Mucosa of descending colon (tissue), 3 donors: Measurements from ENCODE around the gene KCTD16. TPM values are rescaled to one million over a fixed set of nuclear protein-coding genes. Genes with fewer than 3 reads are reported as not detected.

ENCODE experiments used
- ATAC-seq: fragments of 200-7000 bp; cut with Tn5 transposase; one replicate; pipeline ENCODE4 v1.9.1; 2020; ENCODE audit warnings: mild to moderate bottlenecking, moderate library complexity
- DNase-seq, 3 donors: peaks; one replicate each; pipeline ENCODE4 v3.0.0-alpha.2; 2020
- H3K36me3 ChIP-seq: fragments of 200-600 bp; one replicate; pipeline ENCODE4 v1.8.0; 2021; ENCODE audit warnings: low read depth, mild to moderate bottlenecking
- H3K4me1 ChIP-seq: fragments of 200-600 bp; one replicate; pipeline ENCODE4 v1.8.0; 2021; ENCODE audit warnings: low read depth, mild to moderate bottlenecking
- H3K4me3 ChIP-seq: fragments of 200-600 bp; one replicate; pipeline ENCODE4 v1.8.0; 2021; ENCODE audit warnings: mild to moderate bottlenecking
- H3K9me3 ChIP-seq: fragments of 200-600 bp; one replicate; pipeline ENCODE4 v1.8.0; 2021; ENCODE audit warnings: mild to moderate bottlenecking
- CTCF ChIP-seq: fragments of 200-600 bp; IDR thresholded peaks from one replicate; pipeline ENCODE4 v1.8.0; 2022; ENCODE audit warnings: antibody characterized with exemption, mild to moderate bottlenecking
- intact Hi-C, 2 donors: fragments of 100-400 bp; cut with DNase I in 1 of 2; cut with micrococcal nuclease in 1 of 2; formaldehyde crosslinking; loops; one replicate each; pipeline versions ENCODE4 v1.11.0 to v1.11.1; 2022; cut with DNase I, micrococcal nuclease
- total RNA-seq, 3 donors: library from RNA; stranded (reverse); fragmentation: NEBNext Ultra II Directional in 2 of 3; extraction: Animal tissue kit (Norgen Biotek cat#: 25700) in 2 of 3; gene quantifications; one replicate each; pipeline versions ENCODE4 v1.2.1 to v1.2.4, GENCODE V29; 2021 to 2023
- donor health status: DM: no; HTN: no; CAD: no; lungs with moderate emphysema.
- donor health status: DM: no; HTN: no; CAD: no.
- donor health status: DM: no; HTN: yes; CAD: no.

Gene KCTD16
- total RNA-seq, 3 donors from 2014 or later = 0.07 to 0.22 (median 0.12) TPM

- DNase-seq (peak in 1 of 3 donors; percentile 28), ATAC-seq (peak; percentile 79)
- no peaks in the 10 kb centered on the region for H3K9me3 ChIP-seq
- no peak overlapping the region for H3K4me3 ChIP-seq
- intact Hi-C loops = no loop called here
- peak; percentile 18 for TF ChIP-seq CTCF
- no peaks in the 10 kb centered on the region for H3K36me3 ChIP-seq
- peaks cover 9% of the 10 kb centered on the region for H3K4me1 ChIP-seq
These were observed 21.3 kb downstream of the KCTD16 start for GRCh38 chr5:144191998-144192397.

GRCh38 chr5:144192661-144193060 lies 22.0 kb downstream of the KCTD16 start:
- DNase-seq = no peak
- Histone ChIP-seq H3K4me3 (no peak overlapping the region), H3K4me1 (peaks cover 8% of the 10 kb centered on the region), H3K36me3 (no peaks in the 10 kb centered on the region), H3K9me3 (no peaks in the 10 kb centered on the region)
- no peak for ATAC-seq
- no peak for TF ChIP-seq CTCF
- intact Hi-C loops = no loop called here

GRCh38 chr5:144194144-144194543 lies 23.5 kb downstream of the KCTD16 start:
- no peak overlapping the region for H3K4me3 ChIP-seq
- intact Hi-C loops = no loop called here
- TF ChIP-seq CTCF = no peak
- H3K4me1 ChIP-seq = no peaks in the 10 kb centered on the region
- H3K9me3 ChIP-seq = no peaks in the 10 kb centered on the region
- no peaks in the 10 kb centered on the region for H3K36me3 ChIP-seq
- no peak for ATAC-seq
- no peak for DNase-seq

GRCh38 chr5:144195448-144195847 lies 24.8 kb downstream of the KCTD16 start:
- Histone ChIP-seq H3K36me3 (no peaks in the 10 kb centered on the region), H3K9me3 (no peaks in the 10 kb centered on the region), H3K4me1 (no peaks in the 10 kb centered on the region), H3K4me3 (no peak overlapping the region)
- DNase-seq = no peak
- TF ChIP-seq CTCF = no peak
- intact Hi-C loops = no loop called here
- ATAC-seq = no peak

GRCh38 chr5:144196612-144197011 lies 25.9 kb downstream of the KCTD16 start:
- Histone ChIP-seq H3K4me3 (no peak overlapping the region), H3K9me3 (no peaks in the 10 kb centered on the region), H3K36me3 (no peaks in the 10 kb centered on the region), H3K4me1 (no peaks in the 10 kb centered on the region)
- no peak for TF ChIP-seq CTCF
- intact Hi-C loops = no loop called here
- ATAC-seq = no peak
- no peak for DNase-seq

GRCh38 chr5:144198386-144198785 lies 27.7 kb downstream of the KCTD16 start:
- ATAC-seq (peak; percentile 55), DNase-seq (no peak)
- Histone ChIP-seq H3K4me3 (no peak overlapping the region), H3K4me1 (no peaks in the 10 kb centered on the region), H3K36me3 (no peaks in the 10 kb centered on the region), H3K9me3 (no peaks in the 10 kb centered on the region)
- intact Hi-C loops = no loop called here
- TF ChIP-seq CTCF = no peak
